Activated B cell treated with CpG ODN at 0.5 μM for 24 hours (primary cell): Measurements from ENCODE around the gene ADGRA3. TPM values are rescaled to one million over a fixed set of nuclear protein-coding genes. Genes with fewer than 3 reads are reported as not detected.

Experiments used
- ATAC-seq: fragments of 200-7000 bp; cut with Tn5 transposase; one replicate; pipeline ENCODE4 v1.10.0; 2021; ENCODE audit warnings: low read depth, mild to moderate bottlenecking, moderate library complexity
- CTCF ChIA-PET: fragments of 350-600 bp; sonication (Branson Sonifier 250); formaldehyde crosslinking; loops from one replicate; lab custom pipeline; 2021; ENCODE audit warnings: antibody characterized with exemption; lab: Charles Lee
- POLR2A ChIA-PET: fragments of 350-600 bp; sonication (Branson Sonifier 250); formaldehyde crosslinking; loops from one replicate; lab custom pipeline; 2021; ENCODE audit warnings: antibody characterized with exemption; lab: Charles Lee
- DNase-seq: peaks from one replicate; pipeline ENCODE4 v3.0.0; 2022
- H3K27ac Mint-ChIP-seq: one replicate; pipeline ENCODE4 v1.8.0; 2020; ENCODE audit warnings: mixed read lengths
- H3K27me3 Mint-ChIP-seq: one replicate; pipeline ENCODE4 v1.8.0; 2021; ENCODE audit warnings: mixed read lengths
- H3K36me3 Mint-ChIP-seq: one replicate; pipeline ENCODE4 v1.8.0; 2021; ENCODE audit warnings: low read depth, mixed read lengths
- H3K4me1 Mint-ChIP-seq: one replicate; pipeline ENCODE4 v1.8.0; 2021; ENCODE audit warnings: mixed read lengths
- H3K4me3 Mint-ChIP-seq: one replicate; pipeline ENCODE4 v1.8.0; 2020; ENCODE audit warnings: mild to moderate bottlenecking, mixed read lengths
- H3K9me3 Mint-ChIP-seq: one replicate; pipeline ENCODE4 v1.8.0; 2020; ENCODE audit warnings: mixed read lengths
- CTCF ChIP-seq: fragments of 200-600 bp; IDR thresholded peaks from one replicate; pipeline ENCODE4 v1.8.0; 2022; ENCODE audit warnings: antibody characterized with exemption, mild to moderate bottlenecking
- intact Hi-C: fragments of 100-400 bp; cut with micrococcal nuclease; formaldehyde crosslinking; loops from one replicate; pipeline ENCODE4 v1.15.1; 2024
- total RNA-seq: library from RNA; stranded (reverse); gene quantifications from 2 replicates; pipeline ENCODE4 v1.2.3, GENCODE V29; 2022

The ADGRA3 gene
- total RNA-seq, 1 donor from 2014 or later, result not detected

GRCh38 chr4:22339491-22339890, 176.4 kb downstream of the ADGRA3 start:
- intact Hi-C loops, result no loop called here
- no peak for TF ChIP-seq CTCF
- no peaks in the 10 kb centered on the region for H3K36me3 Mint-ChIP-seq
- H3K27ac Mint-ChIP-seq, result no peak overlapping the region
- H3K4me1 Mint-ChIP-seq, result no peaks in the 10 kb centered on the region
- no peak for DNase-seq
- peaks cover 2% of the 10 kb centered on the region for H3K9me3 Mint-ChIP-seq
- ChIA-PET POLR2A (no interaction called here), CTCF (no interaction called here)
- no peaks in the 10 kb centered on the region for H3K27me3 Mint-ChIP-seq
- H3K4me3 Mint-ChIP-seq, result no peak overlapping the region
- no peak for ATAC-seq

- ChIA-PET CTCF (no interaction called here), POLR2A (no interaction called here)
- H3K36me3 Mint-ChIP-seq, result no peaks in the 10 kb centered on the region
- ATAC-seq (no peak), DNase-seq (no peak)
- H3K27ac Mint-ChIP-seq, result no peak overlapping the region
- no peak overlapping the region for H3K4me3 Mint-ChIP-seq
- H3K4me1 Mint-ChIP-seq, result no peaks in the 10 kb centered on the region
- no peak for TF ChIP-seq CTCF
- intact Hi-C loops, result no loop called here
- H3K27me3 Mint-ChIP-seq, result no peaks in the 10 kb centered on the region
- H3K9me3 Mint-ChIP-seq, result peaks cover 2% of the 10 kb centered on the region
Observed at GRCh38 chr4:22338796-22339195, 177.1 kb downstream of the ADGRA3 start.

Other genes with a start within 250 kb of the ADGRA3 start
- gene GBA3, start 176.9 kb upstream of the ADGRA3 start, total RNA-seq, result not detected in 2 replicates